H9 (cell line): ENCODE data around the gene SLC2A11. TPM values are rescaled to one million over a fixed set of nuclear protein-coding genes. Genes with fewer than 3 reads are reported as not detected.

Experiments used
- DNase-seq: peaks from one replicate; pipeline ENCODE4 v3.0.0-alpha.2; 2017
- H2AFZ ChIP-seq: one replicate; pipeline ENCODE4 v1.6.1; 2013; ENCODE audit warnings: mild to moderate bottlenecking, low read length, control low read depth, moderate library complexity
- H2AK5ac ChIP-seq: 2 replicates; pipeline ENCODE4 v1.6.1; 2013; ENCODE audit warnings: low read length, control low read depth, mixed read lengths; ENCODE audit not compliant: insufficient read length
- H2BK120ac ChIP-seq: one replicate; pipeline ENCODE4 v1.6.1; 2013; ENCODE audit warnings: low read depth, mild to moderate bottlenecking, low read length, control low read depth, inconsistent platforms; ENCODE audit not compliant: poor library complexity, severe bottlenecking
- H2BK12ac ChIP-seq: 2 replicates; pipeline ENCODE4 v1.6.1; 2013; ENCODE audit warnings: low read length, control low read depth, mixed read lengths, low read depth; ENCODE audit not compliant: insufficient read length
- H2BK15ac ChIP-seq: 2 replicates; pipeline ENCODE4 v1.6.1; 2013; ENCODE audit warnings: low read depth, low read length, control low read depth
- H2BK20ac ChIP-seq: one replicate; pipeline ENCODE4 v1.6.1; 2013; ENCODE audit warnings: low read depth, mild to moderate bottlenecking, low read length, control low read depth, inconsistent platforms; ENCODE audit not compliant: poor library complexity, severe bottlenecking
- H2BK5ac ChIP-seq: 2 replicates; pipeline ENCODE4 v1.6.1; 2013; ENCODE audit warnings: low read length, control low read depth, mixed read lengths; ENCODE audit not compliant: insufficient read length
- H3K14ac ChIP-seq: 2 replicates; pipeline ENCODE4 v1.6.1; 2013; ENCODE audit warnings: low read length, control low read depth; ENCODE audit not compliant: insufficient read depth
- H3K18ac ChIP-seq: 2 replicates; pipeline ENCODE4 v1.6.1; 2013; ENCODE audit warnings: low read depth, mild to moderate bottlenecking, mixed read lengths, low read length, control low read depth; ENCODE audit not compliant: insufficient read length
- H3K23ac ChIP-seq: 2 replicates; pipeline ENCODE4 v1.6.1; 2013; ENCODE audit warnings: low read length, control low read depth, mixed read lengths, low read depth; ENCODE audit not compliant: insufficient read length
- H3K23me2 ChIP-seq: 2 replicates; pipeline ENCODE4 v1.6.1; 2013; ENCODE audit warnings: low read depth, mild to moderate bottlenecking, mixed read lengths, low read length, control low read depth; ENCODE audit not compliant: insufficient read length, poor library complexity, severe bottlenecking
- H3K27ac ChIP-seq: 2 replicates; pipeline ENCODE4 v1.5.1; 2013; ENCODE audit warnings: low read length, control low read depth, mixed read lengths, low read depth; ENCODE audit not compliant: insufficient read length
- H3K27me3 ChIP-seq: 2 replicates; pipeline ENCODE4 v1.6.1; 2013; ENCODE audit warnings: low read length, control low read depth, inconsistent platforms; ENCODE audit not compliant: insufficient read depth
- H3K4ac ChIP-seq: 2 replicates; pipeline ENCODE4 v1.6.1; 2013; ENCODE audit warnings: low read depth, mild to moderate bottlenecking, control low read depth, inconsistent platforms, low read length, moderate library complexity
- H3K4me1 ChIP-seq: 2 replicates; pipeline ENCODE4 v1.6.1; 2013; ENCODE audit warnings: low read length, control low read depth, inconsistent platforms; ENCODE audit not compliant: insufficient read depth
- H3K4me2 ChIP-seq: 2 replicates; pipeline ENCODE4 v1.6.1; 2013; ENCODE audit warnings: low read length, control low read depth, mixed read lengths; ENCODE audit not compliant: insufficient read length, insufficient read depth
- H3K56ac ChIP-seq: 2 replicates; pipeline ENCODE4 v1.6.1; 2013; ENCODE audit warnings: low read depth, mild to moderate bottlenecking, mixed read lengths, low read length, control low read depth; ENCODE audit not compliant: insufficient read length
- H3K79me1 ChIP-seq: 2 replicates; pipeline ENCODE4 v1.6.1; 2013; ENCODE audit warnings: low read depth, mild to moderate bottlenecking, moderate library complexity, low read length, control low read depth, inconsistent platforms; ENCODE audit not compliant: insufficient read depth, poor library complexity, severe bottlenecking
- H3K79me2 ChIP-seq: 2 replicates; pipeline ENCODE4 v1.6.1; 2013; ENCODE audit warnings: low read length, control low read depth, inconsistent platforms; ENCODE audit not compliant: insufficient read depth
- H3K9ac ChIP-seq: 2 replicates; pipeline ENCODE4 v1.6.1; 2013; ENCODE audit warnings: low read length, control low read depth, mixed read lengths; ENCODE audit not compliant: insufficient read length; ENCODE audit errors: extremely low read depth
- H3K9me3 ChIP-seq: one replicate; pipeline ENCODE4 v1.6.1; 2013; ENCODE audit warnings: low read depth, low read length, inconsistent platforms; ENCODE audit not compliant: control insufficient read depth
- H3T11ph ChIP-seq: one replicate; pipeline ENCODE4 v1.6.1; 2013; ENCODE audit warnings: mild to moderate bottlenecking, low read length, control low read depth, inconsistent platforms
- H4K20me1 ChIP-seq: one replicate; pipeline ENCODE4 v1.6.1; 2013; ENCODE audit not compliant: control insufficient read depth, insufficient read length, insufficient read depth
- H4K5ac ChIP-seq: 2 replicates; pipeline ENCODE4 v1.6.1; 2013; ENCODE audit warnings: low read depth, mild to moderate bottlenecking, mixed read lengths, low read length, control low read depth; ENCODE audit not compliant: insufficient read length
- H4K8ac ChIP-seq: replicated peaks from 2 replicates; pipeline ENCODE4 v1.6.1; 2013; ENCODE audit warnings: low read length, control low read depth, mixed read lengths, low read depth; ENCODE audit not compliant: insufficient read length
- H4K91ac ChIP-seq: 2 replicates; pipeline ENCODE4 v1.6.1; 2013; ENCODE audit warnings: low read depth, mild to moderate bottlenecking, moderate library complexity, mixed read lengths, low read length, control low read depth; ENCODE audit not compliant: insufficient read length
- H3K27ac Mint-ChIP-seq, 3 experiments: 2 replicates in 2 of 3; 3 replicates in 1 of 3; pipeline ENCODE4 v1.8.0; 2020 to 2021; ENCODE audit warnings: mixed read lengths in 3 of 3, mild to moderate bottlenecking in 1 of 3, moderate library complexity in 1 of 3
- H3K27me3 Mint-ChIP-seq: 2 replicates; pipeline ENCODE4 v1.8.0; 2021; ENCODE audit warnings: low read depth, mild to moderate bottlenecking, moderate library complexity, mixed read lengths
- H3K36me3 Mint-ChIP-seq, 3 experiments: 2 replicates in 2 of 3; 3 replicates in 1 of 3; pipeline ENCODE4 v1.8.0; 2020 to 2021; ENCODE audit warnings: low read depth in 3 of 3, mixed read lengths in 3 of 3; ENCODE audit not compliant: insufficient read depth in 1 of 3
- H3K4me1 Mint-ChIP-seq, 2 experiments: 2 replicates each; pipeline ENCODE4 v1.8.0; 2020; ENCODE audit warnings: mixed read lengths in 2 of 2
- H3K4me3 Mint-ChIP-seq, 2 experiments: 2 replicates in 1 of 2; 3 replicates in 1 of 2; pipeline ENCODE4 v1.8.0; 2020 to 2021; ENCODE audit warnings: mild to moderate bottlenecking in 2 of 2, mixed read lengths in 2 of 2, moderate library complexity in 1 of 2
- H3K9me3 Mint-ChIP-seq, 2 experiments: 2 replicates in 1 of 2; 3 replicates in 1 of 2; pipeline ENCODE4 v1.8.0; 2020; ENCODE audit warnings: mild to moderate bottlenecking in 2 of 2, mixed read lengths in 2 of 2, moderate library complexity in 1 of 2
- WGBS: extraction: QIAGEN DNeasy Blood & Tissue Kit; methylation state at CpG from one replicate; pipeline ENCODE4 v1.1.7; 2013; ENCODE audit warnings: missing lambda C conversion rate, low lambda C conversion rate, mixed read lengths; ENCODE audit not compliant: insufficient read length; ENCODE audit errors: extremely low coverage; 5-methylcytosine and 5-hydroxymethylcytosine counted together
- total RNA-seq: library from RNA; stranded (reverse); gene quantifications from 2 replicates; pipeline ENCODE4 v1.2.1, GENCODE V29; 2021
- TF ChIP-seq, protein P1 (sequence below): fragments of 200-600 bp; sonication (generic); conservative IDR thresholded peaks from 3 replicates; pipeline ENCODE4 v1.8.0; 2021; ENCODE audit warnings: antibody characterized with exemption, mild to moderate bottlenecking

The SLC2A11 gene
- total RNA-seq, 1 experiment from 2014 or later = 15.0 TPM

DNA sequence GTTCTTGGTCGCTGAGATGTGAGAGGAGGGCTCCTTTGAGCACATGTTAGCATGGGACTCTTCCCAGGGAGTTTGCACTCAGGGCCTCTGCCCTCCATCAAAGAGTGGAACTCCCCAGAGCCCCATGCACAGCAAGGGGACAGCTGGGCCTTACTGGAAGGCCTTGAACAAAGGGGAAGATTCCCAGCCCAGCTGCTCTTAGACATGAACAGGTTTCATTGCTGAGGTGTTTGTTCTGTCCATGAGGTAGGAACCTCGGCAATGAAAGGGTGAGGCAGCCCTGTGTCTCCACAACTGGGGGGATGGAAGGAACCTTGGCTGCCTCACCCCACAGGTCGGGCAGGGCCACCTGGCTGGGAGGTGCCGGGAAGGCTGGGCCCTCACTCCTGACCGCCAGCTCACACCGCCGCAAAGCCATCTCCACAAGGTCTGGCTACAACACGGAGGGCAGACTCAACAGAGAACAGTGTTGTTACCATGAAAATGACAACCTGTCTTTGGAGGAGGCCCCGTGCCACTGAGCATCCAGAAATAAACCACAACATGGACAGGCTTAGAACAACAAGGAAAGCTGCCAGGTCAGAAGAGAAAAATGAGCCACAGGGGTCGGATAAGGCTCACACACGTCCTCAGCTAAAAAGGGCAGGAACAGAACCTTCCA lies 22.1 kb upstream of the SLC2A11 start:
- Histone ChIP-seq H3T11ph (no peak overlapping the region), H2BK12ac (no peak overlapping the region), H3K79me2 (no peaks in the 10 kb centered on the region), H2BK5ac (no peak overlapping the region), H3K9me3 (no peaks in the 10 kb centered on the region), H3K9ac (no peak overlapping the region), H3K79me1 (no peaks in the 10 kb centered on the region), H2BK15ac (no peak overlapping the region), H2AFZ (no peak overlapping the region), H2AK5ac (no peak overlapping the region), H3K23me2 (peaks cover 6% of the 10 kb centered on the region), H3K23ac (no peak overlapping the region), H2BK20ac (no peak overlapping the region), H2BK120ac (no peak overlapping the region), H3K56ac (no peak overlapping the region), H3K27me3 (no peaks in the 10 kb centered on the region; the same call in 1 of the 2 replicates), H3K14ac (no peak overlapping the region), H4K8ac (no peak overlapping the region), H4K91ac (no peak overlapping the region), H3K18ac (no peak overlapping the region), H3K4ac (no peak overlapping the region), H3K4me2 (no peak overlapping the region), H3K4me1 (no peaks in the 10 kb centered on the region; the same call in 1 of the 2 replicates), H4K5ac (no peak overlapping the region), H4K20me1 (no peaks in the 10 kb centered on the region), H3K27ac (no peak overlapping the region)
- Mint-ChIP-seq H3K36me3 (peaks cover 8 to 20% (median 18%) of the 10 kb centered on the region in 3 experiments; a peak in 6 of 7 replicates), H3K27ac (no peak overlapping the region), H3K4me3 (no peak overlapping the region), H3K27me3 (peaks cover 14% of the 10 kb centered on the region), H3K9me3 (peaks cover 0 to 3% of the 10 kb centered on the region in 2 experiments; a peak in 1 of 5 replicates), H3K4me1 (peaks cover 14 to 21% of the 10 kb centered on the region in 2 experiments)
- no CpG with 5 or more reads among the region's 11 CpGs for WGBS
- DNase-seq = no peak
- TF ChIP-seq, protein P1, sequence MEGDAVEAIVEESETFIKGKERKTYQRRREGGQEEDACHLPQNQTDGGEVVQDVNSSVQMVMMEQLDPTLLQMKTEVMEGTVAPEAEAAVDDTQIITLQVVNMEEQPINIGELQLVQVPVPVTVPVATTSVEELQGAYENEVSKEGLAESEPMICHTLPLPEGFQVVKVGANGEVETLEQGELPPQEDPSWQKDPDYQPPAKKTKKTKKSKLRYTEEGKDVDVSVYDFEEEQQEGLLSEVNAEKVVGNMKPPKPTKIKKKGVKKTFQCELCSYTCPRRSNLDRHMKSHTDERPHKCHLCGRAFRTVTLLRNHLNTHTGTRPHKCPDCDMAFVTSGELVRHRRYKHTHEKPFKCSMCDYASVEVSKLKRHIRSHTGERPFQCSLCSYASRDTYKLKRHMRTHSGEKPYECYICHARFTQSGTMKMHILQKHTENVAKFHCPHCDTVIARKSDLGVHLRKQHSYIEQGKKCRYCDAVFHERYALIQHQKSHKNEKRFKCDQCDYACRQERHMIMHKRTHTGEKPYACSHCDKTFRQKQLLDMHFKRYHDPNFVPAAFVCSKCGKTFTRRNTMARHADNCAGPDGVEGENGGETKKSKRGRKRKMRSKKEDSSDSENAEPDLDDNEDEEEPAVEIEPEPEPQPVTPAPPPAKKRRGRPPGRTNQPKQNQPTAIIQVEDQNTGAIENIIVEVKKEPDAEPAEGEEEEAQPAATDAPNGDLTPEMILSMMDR = no peak
